NCI-H1930 (cell line): ENCODE data around the gene ZCCHC7.

Experiments
- DNase-seq, 2 experiments: peaks; one replicate each; lab custom pipeline; 2025; lab: John Stamatoyannopoulos, UW

Gene ZCCHC7

DNA sequence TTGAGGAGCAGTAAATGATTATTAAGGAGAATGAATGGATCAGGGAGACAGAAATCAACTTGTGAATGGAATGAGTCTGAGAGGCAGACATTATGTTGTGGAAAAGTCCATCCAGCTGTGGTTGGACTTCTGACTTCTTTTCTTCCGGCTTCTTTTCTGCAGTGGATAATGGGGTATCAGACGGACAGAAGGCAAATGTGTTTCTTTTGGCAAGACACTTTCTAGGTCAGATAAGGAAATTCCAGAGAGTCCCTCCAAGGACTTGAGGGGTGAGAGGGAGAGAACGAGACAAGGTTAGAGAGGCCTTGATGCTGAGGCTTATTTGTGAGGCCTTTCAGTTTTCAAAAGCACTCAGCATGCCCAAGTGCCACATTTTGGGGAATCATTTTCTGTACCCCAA, 285.0 kb downstream of the ZCCHC7 start:
- no peak for DNase-seq

DNA sequence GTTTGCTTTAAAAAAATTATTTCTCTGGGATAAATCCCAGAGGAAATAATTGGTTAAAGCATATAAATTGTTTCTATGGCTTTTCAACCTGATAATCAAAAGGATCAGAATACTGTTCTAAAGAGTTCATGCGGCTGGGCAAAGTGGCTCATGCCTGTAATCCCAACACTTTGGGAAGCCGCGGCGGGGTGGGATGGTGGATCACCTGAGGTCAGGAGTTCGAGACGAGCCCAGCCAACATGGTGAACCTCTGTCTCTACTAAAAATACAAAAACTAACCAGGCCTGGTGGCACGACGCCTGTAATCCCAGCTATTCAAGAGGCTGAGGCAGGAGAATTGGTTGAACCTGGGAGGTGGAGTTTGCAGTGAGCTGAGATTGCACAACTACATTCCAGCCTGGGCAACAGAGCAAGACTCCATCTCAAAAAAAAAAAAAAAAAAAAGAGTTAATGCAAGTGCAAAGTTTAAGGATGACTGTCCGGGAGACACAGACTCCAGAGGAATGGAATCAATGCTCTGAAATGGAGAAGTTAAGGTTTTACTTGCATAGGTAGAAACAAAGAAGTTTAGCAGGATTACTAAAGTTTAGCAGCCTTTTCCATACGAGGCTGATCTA, 285.5 kb downstream of the ZCCHC7 start:
- no peak for DNase-seq

DNA sequence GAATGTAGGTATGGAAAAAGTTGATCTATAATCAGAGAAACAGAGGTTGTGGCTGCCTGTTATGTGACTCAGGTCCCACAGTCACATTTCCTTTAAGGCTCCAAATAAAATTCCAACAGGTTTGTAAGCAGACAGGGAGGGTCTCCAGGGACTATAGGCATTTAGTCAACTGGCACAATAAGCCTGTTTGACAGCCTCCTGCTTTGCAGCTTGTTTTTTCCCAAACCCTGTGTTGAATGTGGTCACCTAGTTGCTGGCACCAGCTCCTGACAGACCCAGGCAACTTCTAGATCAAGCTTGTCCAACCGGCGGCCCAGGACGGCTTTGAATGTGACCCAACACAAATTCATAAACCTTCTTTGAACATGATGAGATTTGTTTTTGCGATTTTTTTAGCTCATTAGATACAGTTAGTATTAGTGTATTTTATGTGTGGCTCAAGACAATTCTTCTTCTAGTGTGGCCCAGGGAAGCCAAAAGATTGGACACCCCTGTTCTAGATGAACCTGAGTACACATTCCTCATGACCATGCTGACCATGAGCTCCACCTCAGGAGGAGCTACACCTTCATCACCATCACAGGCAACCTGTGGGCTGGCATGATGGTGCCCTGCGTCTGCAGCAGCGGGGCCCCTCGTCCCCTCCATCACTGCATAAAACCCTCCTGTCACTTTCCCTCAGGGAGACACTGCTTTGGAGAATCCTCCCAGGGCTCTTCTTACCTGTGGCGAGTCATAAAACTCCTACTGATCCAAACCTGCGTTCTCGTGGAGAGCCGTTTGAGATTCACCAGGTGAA, 286.4 kb downstream of the ZCCHC7 start:
- DNase-seq: no peak

DNA sequence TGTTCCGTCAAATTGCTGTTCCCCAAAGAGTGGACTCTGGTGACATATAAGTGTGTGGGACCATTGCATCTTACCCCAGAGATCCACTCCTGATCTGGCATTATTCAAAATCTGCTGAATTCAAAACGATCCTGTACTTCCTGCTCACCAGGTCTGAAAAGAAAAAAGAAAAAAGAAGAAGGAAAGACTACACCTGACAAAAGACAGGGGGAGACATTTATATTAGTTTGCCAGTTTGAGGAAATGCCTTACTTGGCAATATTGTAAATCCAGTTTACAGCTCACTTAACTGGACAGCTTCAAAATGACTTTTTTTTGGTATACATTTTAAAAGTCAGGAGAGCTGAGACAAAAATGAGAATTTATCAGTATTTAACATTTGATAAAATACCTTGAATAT, 287.1 kb downstream of the ZCCHC7 start:
- no peak for DNase-seq
